HG02588 (cell line): Measurements from ENCODE around the gene GTPBP6.
"Not testable (repeated sequence)": the region's sequence is repeated elsewhere in the genome, so short reads cannot be mapped to it uniquely, and the experiment has no call there.

ENCODE experiments used
- ATAC-seq: cut with Tn5 transposase; IDR thresholded peaks from one replicate; pipeline ENCODE4 v1.9.1; 2021; ENCODE audit warnings: mild to moderate bottlenecking, moderate library complexity; ENCODE audit not compliant: unreplicated experiment

GTPBP6 gene

GRCh38 chrX:317424-318067, 1.1 kb downstream of the GTPBP6 start:
- no peak for ATAC-seq

DNA sequence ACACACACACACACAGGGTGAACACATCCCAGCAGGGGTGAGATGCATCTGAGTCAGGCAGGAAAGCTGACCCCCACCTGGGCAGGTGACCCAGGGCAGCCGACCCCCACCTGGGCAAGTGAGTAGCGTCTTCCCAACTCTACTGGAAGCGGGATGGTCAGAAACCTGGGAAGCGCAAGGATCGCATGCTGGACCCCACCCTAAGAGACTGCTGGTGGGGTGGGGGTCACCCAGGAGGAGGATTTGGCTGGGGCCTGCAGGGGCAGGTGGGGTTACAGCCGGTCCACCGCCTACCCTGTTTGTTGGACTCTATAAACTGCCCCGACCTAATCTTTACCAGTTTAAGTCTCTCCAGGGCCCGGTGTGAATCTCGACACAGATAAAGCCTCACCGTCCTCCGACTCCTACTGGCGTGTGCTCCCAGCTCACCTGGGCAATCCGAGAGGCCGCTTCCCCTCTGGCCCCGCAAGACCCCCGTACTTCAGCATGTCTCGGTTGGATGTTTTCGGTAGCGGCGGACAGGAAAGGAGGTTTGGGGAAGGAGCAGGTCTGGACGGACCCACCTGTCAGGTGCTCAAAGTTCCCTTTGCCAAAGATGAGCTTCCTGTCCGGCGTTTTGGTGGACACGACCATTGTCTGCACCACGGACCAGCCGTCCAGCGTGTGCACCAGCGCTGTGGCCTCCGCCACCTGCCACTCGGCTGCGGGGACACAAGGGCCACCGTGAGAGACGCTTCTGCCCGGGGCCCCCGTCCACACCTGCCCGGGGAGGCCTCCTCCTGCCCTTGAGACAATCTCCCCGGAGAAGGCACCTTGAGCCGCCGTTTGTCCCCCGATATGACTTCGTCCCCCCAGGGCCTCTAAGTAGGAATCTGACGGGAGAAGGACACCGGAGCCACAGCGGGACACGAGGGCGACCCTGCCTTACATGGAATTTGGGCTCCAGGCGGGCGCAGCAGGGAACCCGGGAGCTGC, 2.0 kb downstream of the GTPBP6 start:
- no peak for ATAC-seq

DNA sequence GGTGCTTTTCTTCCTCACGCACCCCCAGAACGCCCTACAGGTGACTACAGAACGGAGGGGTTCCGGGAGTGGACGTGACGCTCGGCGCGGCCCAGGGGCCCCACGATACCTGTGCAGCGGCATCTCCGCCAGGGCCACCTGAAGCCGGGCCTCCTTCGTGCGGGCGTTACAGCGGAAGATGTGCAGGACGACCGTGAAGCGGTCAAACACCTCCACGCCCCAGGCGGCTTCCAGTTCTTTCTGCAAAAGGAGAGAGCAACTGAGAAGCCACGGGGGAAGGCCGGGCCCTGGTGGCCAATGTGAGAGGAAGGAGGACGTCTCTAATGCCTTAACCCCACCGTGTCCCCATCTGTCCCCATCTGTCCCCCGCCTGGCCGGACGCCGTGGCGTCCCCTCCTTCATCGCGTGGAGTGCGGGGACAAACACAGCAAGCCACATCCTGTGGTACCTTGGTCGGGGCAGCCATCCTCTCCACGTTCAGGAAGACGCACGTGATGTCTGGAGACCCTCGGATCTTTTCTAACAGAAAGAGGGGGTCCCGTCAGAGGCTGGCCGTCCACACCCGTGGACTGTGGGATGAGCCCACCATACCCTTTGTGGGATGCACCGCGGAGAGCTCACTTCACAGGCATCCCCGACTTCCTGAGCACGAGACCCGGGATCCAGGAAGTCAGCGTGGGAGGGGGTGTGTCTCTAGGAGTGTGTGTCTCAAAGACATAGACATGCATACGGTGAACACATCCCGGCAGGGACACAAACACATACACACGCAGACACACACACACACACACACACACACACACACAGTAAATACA, 3.6 kb downstream of the GTPBP6 start:
- no peak for ATAC-seq

DNA sequence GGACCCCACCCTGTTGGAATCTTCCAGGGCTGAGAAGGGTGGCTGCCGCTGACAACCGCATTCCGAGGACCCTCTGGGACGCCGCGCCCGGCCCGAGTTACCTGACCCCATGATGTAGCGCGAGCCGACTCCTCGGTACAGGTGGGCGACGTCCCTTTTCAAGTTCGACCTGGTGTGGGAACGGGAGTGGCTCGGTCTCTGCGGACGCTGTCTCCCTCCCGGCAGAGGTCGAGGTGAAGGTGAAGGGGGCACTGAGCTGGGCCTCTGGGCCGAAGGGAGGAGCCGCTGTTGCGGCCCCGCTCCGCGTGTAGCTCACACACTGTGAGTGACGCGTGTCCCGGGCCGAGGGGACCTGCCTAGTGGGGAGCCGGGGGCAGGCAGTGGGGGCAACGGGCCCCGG, 4.5 kb downstream of the GTPBP6 start:
- no peak for ATAC-seq

DNA sequence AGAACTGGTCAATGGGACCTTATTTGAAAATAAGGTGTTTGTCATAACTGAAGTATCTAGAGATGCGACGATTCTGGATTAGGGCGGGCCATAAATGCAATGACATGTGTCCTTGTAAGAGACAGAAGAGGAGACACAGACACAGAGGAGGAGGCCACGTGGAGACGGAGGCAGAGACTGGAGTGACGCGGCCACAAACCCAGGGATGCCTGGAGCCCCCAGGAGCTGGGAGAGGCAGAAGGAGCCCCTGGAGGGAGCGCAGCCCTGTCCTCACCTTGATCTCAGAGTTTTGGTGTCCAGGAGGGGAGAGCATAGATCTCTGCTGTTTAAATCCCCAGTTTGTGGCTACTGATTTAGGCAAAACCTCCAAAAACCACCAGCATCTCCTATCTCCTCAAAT, 5.0 kb downstream of the GTPBP6 start:
- ATAC-seq = no peak

DNA sequence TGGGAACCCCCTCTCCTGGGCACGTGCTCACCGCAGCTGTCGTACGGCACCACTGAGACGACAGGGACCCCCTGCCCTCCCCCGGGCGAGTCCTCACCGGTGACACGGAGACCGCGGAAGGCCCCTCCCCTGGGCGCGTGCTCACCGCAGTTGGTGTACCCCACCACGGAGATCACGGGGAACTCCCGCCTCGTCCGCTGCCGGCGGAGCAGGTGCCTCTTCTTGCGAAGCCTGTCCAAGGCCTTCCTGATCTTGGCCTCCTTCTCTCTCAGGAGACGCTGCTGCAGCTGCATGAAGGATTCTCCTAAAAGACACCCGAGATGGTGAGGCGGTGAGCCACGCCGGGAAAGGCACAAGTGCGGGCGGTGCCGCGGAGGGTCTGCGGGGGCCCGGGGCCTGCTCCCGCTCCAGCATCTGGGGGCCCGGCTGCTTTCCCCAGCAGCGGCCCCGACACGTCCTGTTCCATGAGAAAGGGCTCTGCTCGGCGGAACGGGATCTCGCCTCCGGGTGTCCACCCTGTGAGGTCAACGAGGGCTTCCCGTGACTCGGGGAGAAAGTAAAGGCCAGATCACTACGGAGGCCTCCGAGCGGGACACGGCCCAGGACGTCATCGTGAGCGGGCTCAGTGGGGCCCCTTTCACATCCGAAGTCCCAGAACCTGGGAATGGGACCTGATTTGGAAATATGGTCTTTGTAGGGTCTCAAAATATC, 5.8 kb downstream of the GTPBP6 start:
- ATAC-seq = no peak

DNA sequence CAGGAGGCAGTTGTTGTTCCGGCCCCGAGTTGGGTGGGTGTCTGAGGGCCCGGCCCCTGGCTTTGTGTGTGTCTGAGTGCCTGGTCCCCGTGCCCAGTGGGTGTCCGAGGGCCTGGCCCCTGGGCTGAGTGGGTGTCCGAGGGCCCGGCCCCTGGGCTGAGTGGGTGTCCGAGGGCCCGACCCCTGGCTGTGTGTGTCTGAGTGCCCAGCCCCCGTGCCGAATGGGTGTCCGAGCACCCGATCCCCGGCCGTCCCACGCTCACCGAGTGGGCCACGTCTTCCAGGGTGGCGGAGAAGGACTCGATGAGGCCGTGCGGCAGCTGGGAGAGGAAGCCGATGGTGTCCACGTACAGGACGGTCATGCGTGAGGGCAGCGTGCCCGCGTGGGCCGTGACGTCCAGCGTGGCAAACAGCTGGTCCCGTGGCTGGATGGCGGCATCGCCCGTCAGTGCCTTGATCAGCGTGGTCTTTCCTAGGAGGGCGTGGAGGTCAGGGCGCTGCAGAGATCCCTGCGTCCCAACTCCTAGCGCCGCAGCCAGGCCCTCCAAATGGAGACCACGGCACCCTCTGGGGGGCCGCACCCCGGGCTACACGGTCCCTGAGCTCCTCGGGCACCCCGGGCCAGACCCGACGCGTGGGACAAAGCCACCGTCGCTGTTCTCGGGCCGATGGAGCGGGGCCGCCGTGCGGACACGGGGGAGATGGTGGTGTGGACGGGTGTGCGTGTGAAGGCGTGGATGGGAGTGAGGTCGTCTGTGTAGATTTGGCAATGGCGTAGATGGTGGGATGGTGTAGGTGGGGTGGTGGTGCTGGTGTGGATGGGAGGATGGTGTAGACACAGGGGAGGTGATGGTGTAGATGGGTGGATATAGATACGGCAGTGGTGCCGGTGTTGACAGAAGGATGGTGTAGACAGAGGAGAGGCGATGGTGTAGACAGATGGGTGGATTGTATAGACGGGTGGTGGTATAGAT, 7.2 kb downstream of the GTPBP6 start:
- no peak for ATAC-seq

DNA sequence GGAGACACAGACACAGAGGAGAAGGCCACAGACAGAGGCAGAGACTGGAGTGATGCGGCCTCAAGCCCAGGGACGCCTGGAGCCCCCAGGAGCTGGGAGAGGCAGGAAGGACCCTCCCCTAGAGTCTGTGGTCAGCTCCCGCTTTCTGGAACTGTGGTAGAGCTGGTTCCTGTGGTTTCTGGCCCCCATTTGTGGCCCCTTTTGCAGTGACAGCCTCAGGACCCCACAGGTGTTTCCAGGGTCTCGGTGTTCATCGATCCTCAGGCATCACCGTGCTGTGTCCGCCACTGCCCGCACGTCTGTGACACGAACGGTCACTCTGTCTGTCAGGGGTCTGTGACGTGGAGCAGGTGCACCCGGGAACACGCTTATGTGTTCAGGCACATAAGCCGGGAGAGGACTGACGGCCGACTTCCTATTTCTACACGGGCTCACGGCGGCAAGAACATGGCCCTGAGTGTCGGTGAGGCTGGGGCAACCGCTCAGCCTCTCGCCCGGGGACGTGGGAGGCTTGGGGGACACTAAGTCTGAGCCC, 7.9 kb downstream of the GTPBP6 start:
- no peak for ATAC-seq

GRCh38 chrX:308821-309520, 9.6 kb downstream of the GTPBP6 start:
- ATAC-seq = no peak

DNA sequence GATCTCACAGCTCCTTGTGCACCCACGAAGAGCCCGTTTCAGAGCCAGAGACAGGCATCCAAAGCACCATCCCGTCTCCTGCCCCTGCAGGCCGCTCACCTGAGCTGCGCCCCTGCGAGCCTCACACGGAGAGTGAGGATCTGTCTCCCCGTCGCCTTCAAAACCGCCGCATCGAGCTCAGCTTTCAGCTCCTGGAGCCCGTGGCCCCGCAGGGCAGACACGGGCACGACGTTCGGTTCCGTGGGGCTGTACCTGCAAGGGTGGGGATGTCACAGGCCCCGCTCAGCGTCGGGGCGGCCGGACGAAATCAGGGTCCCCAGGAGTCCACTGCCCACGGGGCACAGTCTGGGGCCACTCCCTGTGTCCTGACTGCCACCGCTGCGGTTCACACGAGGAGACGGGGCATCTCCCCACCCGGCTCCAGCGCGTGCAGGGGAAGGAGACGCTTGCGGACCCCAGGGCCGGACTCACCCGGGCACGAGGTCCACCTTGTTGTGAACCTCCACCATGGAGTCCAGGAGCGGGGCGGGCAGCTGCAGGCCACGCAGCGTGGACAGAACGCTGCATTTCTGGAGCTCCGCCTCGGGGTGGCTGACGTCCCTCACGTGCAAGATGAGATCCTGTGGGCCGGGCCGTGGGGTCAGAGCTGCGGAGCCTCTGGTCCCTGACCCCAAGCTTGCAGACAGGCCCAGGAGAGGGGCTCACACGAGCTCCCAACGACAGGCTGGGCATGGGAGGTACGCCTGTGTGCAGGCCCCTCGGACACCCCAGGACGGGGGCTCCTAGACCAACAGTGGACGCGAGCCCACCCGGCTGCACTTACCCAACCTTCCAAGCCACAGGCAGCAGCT, 11.1 kb downstream of the GTPBP6 start:
- ATAC-seq = no peak

DNA sequence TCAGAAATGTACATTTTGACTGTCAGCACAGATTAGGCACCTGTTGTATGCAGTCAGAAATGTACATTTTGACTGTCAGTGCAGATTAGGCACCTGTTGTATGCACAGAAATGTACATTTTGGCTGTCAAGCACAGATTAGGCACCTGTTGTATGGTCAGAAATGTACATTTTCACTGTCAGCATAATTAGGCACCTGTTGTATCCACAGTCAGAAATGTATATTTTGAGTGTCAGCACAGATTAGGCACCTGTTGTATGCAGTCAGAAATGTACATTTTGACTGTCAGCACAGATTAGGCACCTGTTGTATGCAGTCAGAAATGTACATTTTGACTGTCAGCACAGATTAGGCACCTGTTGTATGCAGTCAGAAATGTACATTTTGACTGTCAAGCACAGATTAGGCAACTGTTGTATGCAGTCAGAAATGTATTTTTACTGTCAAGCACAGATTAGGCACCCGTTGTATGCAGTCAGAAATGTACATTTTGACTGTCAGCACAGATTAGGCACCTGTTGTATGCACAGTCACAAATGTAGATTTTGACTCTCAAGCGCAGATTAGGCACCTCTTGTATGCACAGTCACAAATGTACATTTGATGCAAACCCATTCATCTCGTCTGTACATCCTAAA, 11.9 kb downstream of the GTPBP6 start:
- ATAC-seq = not testable (repeated sequence)

DNA sequence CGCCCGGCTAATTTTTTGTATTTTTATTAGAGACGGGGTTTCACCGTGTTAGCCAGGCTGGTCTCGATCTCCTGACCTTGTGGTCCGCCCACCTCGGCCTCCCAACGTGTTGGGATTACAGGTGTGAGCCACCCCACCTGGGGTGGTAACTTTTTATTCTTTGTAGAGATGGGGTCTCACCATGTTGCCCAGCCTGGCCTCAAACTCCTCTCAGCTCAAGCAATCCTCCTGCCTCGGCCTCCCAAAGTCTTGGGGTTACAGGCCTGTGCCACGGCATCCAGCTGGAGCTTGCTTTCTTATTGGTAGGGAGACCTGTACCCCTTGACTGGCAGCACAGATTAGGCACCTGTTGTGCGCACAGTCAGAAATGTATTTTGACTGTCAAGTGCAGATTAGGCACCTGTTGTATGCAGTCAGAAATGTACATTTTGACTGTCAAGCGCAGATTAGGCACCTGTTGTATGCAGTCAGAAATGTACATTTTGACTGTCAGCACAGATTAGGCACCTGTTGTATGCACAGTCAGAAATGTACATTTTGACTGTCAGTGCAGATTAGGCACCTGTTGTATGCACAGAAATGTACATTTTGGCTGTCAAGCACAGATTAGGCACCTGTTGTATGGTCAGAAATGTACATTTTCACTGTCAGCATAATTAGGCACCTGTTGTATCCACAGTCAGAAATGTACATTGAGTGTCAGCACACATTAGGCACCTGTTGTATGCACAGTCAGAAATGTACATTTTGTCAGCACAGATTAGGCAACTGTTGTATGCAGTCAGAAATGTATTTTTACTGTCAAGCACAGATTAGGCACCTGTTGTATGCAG, 12.6 kb downstream of the GTPBP6 start:
- not testable (repeated sequence) for ATAC-seq

GRCh38 chrX:302975-303374, 15.6 kb downstream of the GTPBP6 start:
- no peak for ATAC-seq

DNA sequence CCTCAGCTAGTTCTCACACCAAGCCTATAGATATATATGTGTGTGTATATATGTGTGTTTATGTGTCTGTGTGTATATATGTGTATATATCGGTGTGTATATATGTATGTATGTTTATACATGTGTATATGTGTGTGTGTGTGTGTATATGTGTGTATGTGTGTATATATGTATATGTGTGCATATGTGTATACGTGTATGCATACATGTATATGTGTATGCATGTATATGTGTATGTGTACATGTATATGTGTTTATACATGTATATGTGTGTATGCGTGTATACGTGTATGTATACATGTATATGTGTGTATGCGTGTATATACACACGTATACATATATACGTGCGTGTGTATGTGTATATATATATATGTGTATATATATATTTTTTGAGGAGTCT, 18.3 kb downstream of the GTPBP6 start:
- ATAC-seq = no peak

DNA sequence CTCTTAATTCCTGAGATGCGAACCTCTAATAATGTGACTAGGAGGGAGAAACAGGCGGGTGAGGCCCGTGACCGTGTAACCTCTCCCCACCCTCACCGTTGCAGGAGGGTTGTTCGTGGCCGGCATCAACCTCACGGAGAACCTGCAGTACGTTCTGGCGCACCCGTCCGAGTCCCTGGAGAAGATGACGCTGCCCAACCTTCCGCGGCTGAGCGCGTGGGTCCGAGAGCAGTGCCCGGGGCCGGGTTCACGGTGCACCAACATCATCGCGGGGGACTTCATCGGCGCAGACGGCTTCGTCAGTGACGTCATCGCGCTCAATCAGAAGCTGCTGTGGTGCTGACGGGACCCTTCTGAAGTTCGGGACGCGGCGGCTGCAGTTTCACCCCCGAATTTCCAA, 19.6 kb downstream of the GTPBP6 start:
- ATAC-seq = no peak

DNA sequence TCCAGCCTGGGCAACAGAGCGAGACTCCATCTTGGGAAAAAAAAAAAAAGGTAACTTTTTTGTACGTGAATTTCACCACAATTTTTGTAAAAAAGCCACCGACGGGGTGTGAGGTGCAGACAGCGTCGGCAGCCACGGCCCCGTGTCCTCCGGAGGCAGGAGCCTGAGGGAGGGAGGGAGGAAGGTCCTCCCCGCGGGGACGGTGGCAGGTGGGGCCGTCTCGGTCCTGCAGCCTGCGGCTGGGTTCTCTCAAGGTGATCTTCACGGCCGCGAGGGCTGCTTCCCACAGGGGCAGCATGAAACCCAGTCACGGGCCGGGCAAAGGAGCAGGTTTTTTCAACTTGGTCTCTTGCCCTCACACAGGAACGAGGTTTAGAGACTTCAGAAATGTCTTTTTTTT, 23.5 kb downstream of the GTPBP6 start:
- no peak for ATAC-seq
